Measurements from ENCODE around the gene MTPN.

GRCh38 chr7:136016649-136017395 is 39.7 kb upstream of the MTPN start:
- TF ChIP-seq POLR2AphosphoS5 (IDR thresholded peaks at IDR 0.05), result no peak
- no peak for TF ChIP-seq CTCF (IDR thresholded peaks at IDR 0.05)

Measured in gastroesophageal sphincter (tissue), 3 donors.